NCI-H2227 treated with DMSO at 0.1 percent for 48 hours (cell line): ENCODE data around the gene DCAF4L1.

ENCODE experiments used
- DNase-seq: peaks from one replicate; lab custom pipeline; 2025; lab: John Stamatoyannopoulos, UW

Gene DCAF4L1

GRCh38 chr4:41990365-41991111 is 9.0 kb downstream of the DCAF4L1 start, which contains the start of gene SLC30A9:
Gene SLC30A9, plus strand, starts transcription at chr4:41990530. Its CDS starts 122 bp downstream, at chr4:41990652.
- peak; percentile 75 for DNase-seq

DNA sequence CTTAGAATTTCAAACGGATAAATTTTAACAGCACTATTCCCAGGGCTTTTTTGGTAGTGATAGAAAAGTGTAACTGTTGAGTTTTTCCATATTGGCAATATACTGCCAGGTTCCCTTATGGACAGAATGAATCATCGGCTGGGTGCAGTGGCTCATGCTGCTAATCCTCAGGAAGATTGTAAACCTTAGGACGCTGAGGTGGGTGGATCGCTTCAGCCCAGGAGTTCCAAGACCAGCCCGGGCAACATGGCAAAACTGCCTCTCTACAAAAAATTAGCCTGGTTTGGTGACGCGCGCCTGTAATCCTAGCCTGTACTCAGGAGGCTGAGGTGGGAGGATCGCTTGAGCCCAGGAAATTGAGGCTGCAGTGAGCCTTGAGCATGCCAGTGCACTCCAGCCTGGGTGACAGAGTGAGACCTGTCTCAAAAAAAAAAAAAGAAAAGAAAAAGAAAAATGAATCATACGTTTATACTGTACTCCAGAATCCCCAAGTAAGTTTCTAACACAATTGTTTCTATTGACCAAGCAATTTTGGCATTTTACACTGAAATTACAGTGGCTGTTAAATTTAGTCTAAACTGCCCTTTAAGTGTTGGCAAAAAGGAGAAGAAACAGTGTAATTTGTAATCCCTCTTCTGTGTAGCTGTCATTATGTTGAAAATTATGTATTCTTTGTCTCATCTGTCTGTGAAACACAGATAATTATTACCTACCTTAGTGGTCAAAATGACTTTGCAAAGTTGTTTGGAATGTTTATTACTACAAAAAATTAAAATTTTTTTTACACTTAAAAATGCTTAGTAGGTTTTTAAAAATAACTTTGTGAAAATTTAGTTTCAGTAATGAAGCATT is 10.6 kb downstream of the DCAF4L1 start:
- DNase-seq: no peak

DNA sequence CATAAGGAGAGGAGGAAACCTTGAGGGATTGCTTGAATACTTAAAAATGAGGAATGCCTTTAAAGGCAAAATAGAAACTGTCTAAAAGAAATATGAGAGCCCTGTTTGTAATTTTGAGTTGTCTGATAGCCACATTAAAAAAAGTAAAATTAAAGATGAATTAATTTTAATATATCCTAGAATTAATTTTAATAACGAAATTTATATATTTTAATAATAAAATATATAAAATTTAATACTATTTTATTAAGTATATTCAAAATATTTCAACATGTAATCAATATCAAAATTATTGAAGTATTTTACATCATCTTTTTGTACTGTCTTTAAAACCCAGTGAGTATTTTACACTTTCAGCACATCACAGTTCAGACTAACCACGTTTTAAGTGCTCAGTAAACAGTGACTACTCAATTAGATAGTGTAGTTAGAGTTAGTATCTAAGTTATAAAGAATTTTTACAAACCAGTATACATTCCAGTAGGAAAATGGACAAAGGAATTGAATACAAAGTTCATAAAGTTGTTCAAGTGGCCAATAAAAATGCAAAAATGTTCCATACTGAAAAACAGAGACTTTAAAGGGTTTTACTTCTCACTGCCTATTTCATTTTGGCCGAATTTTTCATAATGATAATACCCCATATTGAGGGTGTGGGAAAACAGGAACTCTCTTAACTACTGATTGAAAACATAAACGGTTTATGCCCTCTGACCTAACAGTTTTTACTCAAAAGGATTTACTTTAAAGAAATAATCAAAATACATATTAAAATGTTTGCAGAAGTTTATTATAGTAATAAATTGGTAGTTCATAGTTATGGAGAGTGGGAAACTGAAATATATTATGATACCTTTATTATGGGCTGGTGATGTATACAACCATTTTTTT is 11.7 kb downstream of the DCAF4L1 start:
- DNase-seq: no peak

DNA sequence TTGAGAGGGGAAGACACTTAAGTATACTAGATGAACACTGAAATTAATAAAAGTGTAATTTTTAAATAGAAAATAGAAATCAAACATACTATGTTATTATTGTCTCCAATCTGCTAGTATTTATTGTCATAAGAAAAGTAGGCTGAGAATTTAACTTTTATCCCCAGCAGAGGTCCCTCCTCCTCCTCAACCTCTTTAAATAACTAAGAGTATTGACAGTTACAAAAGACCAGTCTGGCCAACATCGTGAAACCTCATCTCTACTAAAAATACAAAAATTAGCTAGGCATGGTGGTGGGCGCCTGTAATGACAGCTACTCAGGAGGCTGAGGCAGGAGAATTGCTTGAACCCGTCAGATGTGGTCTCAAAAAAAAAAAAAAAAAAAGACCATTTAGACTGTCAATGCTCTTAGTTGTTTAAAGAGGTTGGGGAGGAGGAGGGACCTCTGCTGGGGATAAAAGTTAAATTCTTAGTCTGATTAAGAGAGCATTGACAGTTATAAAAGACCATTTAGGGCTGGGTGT is 13.0 kb downstream of the DCAF4L1 start:
- DNase-seq: no peak

DNA sequence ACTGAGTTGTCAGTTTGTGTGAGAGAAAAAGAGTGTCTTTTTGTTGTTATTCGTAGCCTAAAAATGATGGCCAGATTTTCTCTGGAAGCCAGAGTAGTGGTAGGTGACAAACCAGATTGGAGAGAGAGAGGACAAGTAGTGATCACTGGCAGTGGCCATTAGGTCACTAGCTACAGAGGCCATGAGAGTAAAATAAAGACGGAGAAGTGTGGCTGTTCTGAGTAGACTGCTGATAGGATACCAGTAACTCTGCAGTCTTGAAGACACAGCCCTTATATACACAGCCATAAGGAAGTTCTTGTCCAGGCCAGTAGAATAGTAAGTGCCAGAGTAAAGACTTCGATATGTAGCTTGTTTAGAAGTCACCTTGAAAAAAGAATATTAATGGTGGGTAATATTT is 16.5 kb downstream of the DCAF4L1 start:
- DNase-seq: no peak

DNA sequence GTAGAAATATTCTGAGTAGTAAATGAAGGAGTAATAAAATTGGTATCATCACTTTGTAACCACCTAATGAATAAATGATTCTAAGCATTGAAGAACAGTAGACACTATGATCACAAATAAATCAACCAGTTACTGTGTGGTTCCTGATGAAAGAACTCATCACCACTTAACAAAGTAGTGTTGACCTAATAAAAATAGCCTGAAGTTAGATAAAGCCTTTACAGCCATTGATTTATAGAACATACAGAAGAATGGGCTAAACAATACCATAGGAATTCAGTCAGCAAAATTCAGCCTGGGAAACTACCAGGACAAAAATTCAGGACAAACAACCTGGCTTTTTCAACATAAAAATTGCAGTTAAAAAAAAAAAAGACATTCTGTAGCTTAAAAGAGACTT is 17.8 kb downstream of the DCAF4L1 start:
- no peak for DNase-seq

GRCh38 chr4:42008011-42008786 is 26.6 kb downstream of the DCAF4L1 start:
- no peak for DNase-seq

GRCh38 chr4:42015438-42015837 is 33.9 kb downstream of the DCAF4L1 start:
- DNase-seq: no peak

DNA sequence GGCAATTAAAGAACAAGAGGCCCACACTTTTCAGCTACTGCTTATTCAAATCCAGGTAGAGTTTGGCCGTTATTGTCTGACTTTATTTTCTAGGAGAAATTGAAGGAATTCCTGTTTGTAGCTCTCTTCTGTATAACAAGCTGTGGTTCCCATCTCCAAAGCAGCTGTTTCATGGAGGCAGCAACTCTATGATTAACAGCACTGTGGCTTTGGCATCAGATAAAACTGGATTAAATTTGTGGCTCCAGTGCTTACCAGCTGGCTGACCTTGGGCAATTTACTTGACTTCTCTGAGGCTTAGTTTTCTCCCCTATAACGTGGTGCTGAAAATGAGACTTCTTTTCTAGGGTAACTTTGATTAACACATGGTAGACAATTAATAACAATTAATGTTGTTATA is 36.9 kb downstream of the DCAF4L1 start:
- DNase-seq: no peak
